Fibroblast of mammary gland (primary cell): ENCODE measurements around the gene IL10RA.
A peak's percentile ranks its signal among the peaks of the same experiment; 100 is the strongest.

ENCODE experiments used
- DNase-seq: peaks from one replicate; pipeline ENCODE4 v3.0.0-alpha.2; 2010; ENCODE audit warnings: low read depth
- H3K4me3 ChIP-seq: 2 replicates; pipeline ENCODE4 v1.5.1; 2011; ENCODE audit warnings: low read depth, mild to moderate bottlenecking, low read length, moderate library complexity; ENCODE audit not compliant: control insufficient read depth
- TF ChIP-seq, protein P1 (sequence below): conservative IDR thresholded peaks from 2 replicates; pipeline ENCODE4 v1.5.1; 2011; ENCODE audit warnings: low read depth, low read length, inconsistent platforms; ENCODE audit not compliant: control insufficient read depth, insufficient read depth

Gene IL10RA

DNA sequence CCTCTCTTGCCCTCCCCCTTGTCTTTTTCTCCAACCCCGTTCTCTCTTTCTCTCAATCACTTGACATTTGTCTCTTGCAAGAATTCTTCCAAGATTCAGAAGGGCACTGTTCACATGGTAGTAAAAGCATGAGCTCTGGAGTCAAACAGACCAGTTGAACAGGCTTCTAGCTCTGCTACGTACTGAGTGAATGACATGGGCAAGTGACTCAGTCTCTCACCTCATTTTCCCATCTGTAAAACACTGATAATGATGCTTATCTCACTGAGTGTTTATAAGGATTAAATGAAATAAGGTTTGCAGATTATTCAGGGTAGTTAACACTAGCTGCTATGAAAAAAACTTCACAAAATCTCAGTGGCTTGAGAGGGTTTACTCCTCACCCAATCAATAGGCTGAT is 5.9 kb upstream of the IL10RA start:
- TF ChIP-seq, protein P1, sequence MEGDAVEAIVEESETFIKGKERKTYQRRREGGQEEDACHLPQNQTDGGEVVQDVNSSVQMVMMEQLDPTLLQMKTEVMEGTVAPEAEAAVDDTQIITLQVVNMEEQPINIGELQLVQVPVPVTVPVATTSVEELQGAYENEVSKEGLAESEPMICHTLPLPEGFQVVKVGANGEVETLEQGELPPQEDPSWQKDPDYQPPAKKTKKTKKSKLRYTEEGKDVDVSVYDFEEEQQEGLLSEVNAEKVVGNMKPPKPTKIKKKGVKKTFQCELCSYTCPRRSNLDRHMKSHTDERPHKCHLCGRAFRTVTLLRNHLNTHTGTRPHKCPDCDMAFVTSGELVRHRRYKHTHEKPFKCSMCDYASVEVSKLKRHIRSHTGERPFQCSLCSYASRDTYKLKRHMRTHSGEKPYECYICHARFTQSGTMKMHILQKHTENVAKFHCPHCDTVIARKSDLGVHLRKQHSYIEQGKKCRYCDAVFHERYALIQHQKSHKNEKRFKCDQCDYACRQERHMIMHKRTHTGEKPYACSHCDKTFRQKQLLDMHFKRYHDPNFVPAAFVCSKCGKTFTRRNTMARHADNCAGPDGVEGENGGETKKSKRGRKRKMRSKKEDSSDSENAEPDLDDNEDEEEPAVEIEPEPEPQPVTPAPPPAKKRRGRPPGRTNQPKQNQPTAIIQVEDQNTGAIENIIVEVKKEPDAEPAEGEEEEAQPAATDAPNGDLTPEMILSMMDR: no peak
- no peak overlapping the region for H3K4me3 ChIP-seq
- DNase-seq: no peak

DNA sequence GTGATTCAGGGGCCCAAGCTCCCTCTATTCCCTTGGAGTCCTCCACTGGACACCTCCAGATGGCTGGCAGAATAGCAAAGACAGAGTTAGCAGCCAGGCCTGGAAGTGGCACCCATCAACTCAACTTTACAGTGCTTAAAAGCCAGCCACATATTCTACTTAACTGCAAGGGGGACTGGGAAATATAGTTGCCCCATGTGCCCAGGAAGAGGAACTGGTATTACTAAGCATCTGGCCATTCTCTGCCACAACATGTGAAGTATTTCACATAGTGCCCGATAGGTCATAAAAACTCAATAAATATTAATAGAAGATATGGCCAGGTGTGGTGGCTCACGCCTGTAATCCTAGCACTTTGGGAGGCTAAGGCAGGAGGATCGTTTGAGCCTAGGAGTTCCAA is 5.5 kb upstream of the IL10RA start:
- no peak for DNase-seq

DNA sequence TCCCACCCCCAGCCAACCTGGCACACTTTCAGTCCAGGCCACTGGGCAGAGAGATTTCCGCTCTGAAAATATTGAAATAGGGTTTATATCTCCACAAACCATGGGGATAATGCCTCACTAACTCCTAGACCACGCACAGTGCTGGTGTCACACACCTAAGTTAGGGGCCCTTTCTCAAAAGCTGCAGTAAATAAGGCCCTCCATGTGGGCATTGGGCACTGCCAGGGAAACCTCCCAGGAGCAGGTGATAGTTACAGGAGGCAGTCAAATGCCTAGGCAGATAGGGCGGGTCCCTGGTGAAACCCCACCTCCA is 3.1 kb upstream of the IL10RA start:
- no peak overlapping the region for H3K4me3 ChIP-seq
- no peak for DNase-seq
- TF ChIP-seq, protein P1: no peak

More for the DNA sequence above, 5.5 kb upstream of the IL10RA start:
- TF ChIP-seq, protein P1: no peak
- no peak overlapping the region for H3K4me3 ChIP-seq

DNA sequence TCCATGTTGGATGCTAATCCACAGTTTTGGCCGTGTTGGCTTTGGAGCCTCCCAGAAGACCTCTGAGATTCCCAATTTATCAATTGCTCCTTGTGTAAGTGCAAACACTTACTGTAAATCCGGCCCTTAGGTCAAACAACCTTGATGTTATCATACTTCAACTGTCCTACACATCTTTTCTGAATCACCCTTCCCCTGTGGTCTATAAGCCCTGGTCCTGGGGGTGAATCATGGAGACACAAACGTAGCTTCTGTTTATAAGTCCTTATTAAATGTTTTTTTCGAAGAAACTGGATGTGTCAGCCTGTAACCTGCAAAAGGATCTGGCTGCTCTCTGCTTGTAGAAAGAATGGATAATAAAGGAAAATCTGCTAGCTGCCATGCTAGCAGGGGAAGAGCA is 1.7 kb upstream of the IL10RA start:
- TF ChIP-seq, protein P1: no peak
- H3K4me3 ChIP-seq: no peak overlapping the region
- DNase-seq: peak; percentile 21

DNA sequence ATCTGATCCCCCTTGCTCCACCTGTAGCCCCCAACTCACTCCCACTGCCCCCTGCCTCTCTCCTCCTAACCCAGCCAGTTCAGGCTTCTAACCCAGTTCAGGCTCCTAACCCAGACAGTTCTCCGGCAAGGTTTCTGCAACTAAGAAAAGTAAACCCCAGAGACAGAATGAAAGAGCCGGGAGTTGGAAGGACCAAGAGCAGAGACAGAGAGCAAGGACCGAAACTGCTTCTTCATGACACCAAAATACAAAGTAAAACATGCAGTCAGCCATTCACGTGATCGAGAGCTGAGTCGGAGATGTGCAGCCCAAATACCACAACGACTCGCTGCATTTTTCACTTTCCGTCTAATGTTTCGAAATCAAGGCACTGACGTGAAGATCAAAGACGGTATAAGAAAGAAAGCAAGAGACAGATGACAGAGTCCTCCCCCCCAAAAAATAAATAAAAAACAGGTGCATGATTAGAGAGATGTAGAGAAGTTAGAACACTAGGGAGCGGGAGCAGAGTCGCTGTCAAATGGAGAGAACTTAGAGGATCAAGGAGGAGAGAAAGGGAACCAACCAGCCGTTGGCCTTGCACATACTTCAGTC is 884 bp downstream of the IL10RA start:
- peak; percentile 29 for DNase-seq
- TF ChIP-seq, protein P1: no peak
- H3K4me3 ChIP-seq: no peak overlapping the region

DNA sequence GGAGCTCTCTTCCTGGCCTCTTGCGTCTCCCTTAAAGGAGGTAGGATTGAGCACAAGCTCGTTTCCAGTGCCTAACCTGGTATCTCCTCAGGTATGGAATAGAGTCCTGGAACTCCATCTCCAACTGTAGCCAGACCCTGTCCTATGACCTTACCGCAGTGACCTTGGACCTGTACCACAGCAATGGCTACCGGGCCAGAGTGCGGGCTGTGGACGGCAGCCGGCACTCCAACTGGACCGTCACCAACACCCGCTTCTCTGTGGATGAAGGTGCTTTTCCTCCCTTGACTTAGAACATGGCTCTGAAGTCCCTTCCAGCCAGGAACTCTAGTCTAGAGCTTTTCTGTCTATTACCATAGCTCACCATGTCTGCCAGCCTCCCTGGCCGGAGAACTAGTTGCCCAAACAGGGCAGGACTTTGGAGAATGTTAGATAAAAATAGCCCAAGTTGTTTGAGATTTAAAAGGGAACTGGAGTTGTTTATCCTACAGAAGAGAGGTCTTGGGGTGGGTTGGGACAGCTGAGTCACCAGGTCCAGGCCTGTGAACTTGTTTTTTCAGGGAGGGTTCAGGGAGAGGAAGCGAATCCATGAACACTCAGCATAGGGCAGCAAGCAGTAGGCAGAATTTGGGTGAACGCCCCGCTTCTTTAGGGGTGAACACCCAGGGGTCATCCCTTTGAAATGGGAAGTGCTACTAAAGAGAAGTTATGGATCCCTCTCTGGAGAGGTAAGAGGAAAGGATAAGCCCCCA is 3.3 kb downstream of the IL10RA start:
- H3K4me3 ChIP-seq: no peak overlapping the region
- TF ChIP-seq, protein P1: no peak
- no peak for DNase-seq
